Fibroblast of lung (primary cell): ENCODE measurements around the gene ADARB1. TPM values are rescaled to one million over a fixed set of nuclear protein-coding genes. Genes with fewer than 3 reads are reported as not detected.

Experiments
- DNase-seq, 2 donors: peaks; one replicate each; pipeline versions ENCODE4 v3.0.0 to v3.0.0-alpha.2; 2010; ENCODE audit warnings: low read depth in 2 of 2
- H2AFZ ChIP-seq: 2 replicates; pipeline ENCODE4 v1.5.1; 2012; ENCODE audit warnings: low read length, control low read depth, inconsistent platforms
- H3K27ac ChIP-seq: 2 replicates; pipeline ENCODE4 v1.5.1; 2011; ENCODE audit warnings: low read length, control low read depth; ENCODE audit not compliant: insufficient read depth
- H3K27me3 ChIP-seq: 2 replicates; pipeline ENCODE4 v1.5.1; 2011; ENCODE audit warnings: mild to moderate bottlenecking, low read length; ENCODE audit not compliant: control insufficient read depth, insufficient read depth
- H3K36me3 ChIP-seq: 2 replicates; pipeline ENCODE4 v1.5.1; 2011; ENCODE audit warnings: low read length; ENCODE audit not compliant: control insufficient read depth, insufficient read depth
- H3K4me1 ChIP-seq: 2 replicates; pipeline ENCODE4 v1.5.1; 2011; ENCODE audit warnings: low read length; ENCODE audit not compliant: control insufficient read depth, insufficient read depth; ENCODE audit errors: extremely low read depth
- H3K4me2 ChIP-seq: 2 replicates; pipeline ENCODE4 v1.5.1; 2011; ENCODE audit warnings: low read length, control low read depth; ENCODE audit not compliant: insufficient read depth; ENCODE audit errors: extremely low read depth
- H3K4me3 ChIP-seq, 4 experiments: fragments of 200-600 bp in 1 of 4; sonication (generic) in 1 of 4; replicated peaks in 1 of 4; 2 replicates each; pipeline ENCODE4 v1.5.1; 2011 to 2016; ENCODE audit warnings: low read length in 4 of 4, low read depth in 3 of 4, mild to moderate bottlenecking in 3 of 4, control low read depth in 2 of 4, inconsistent platforms in 1 of 4, mixed read lengths in 1 of 4; ENCODE audit not compliant: insufficient read depth in 1 of 4; ENCODE audit errors: control extremely low read depth in 1 of 4
- H3K79me2 ChIP-seq: 2 replicates; pipeline ENCODE4 v1.5.1; 2012; ENCODE audit warnings: mild to moderate bottlenecking, low read length, inconsistent platforms; ENCODE audit not compliant: control insufficient read depth, insufficient read depth
- H3K9ac ChIP-seq: 2 replicates; pipeline ENCODE4 v1.5.1; 2011; ENCODE audit warnings: mild to moderate bottlenecking, low read length, control low read depth; ENCODE audit not compliant: insufficient read depth
- H3K9me3 ChIP-seq: 2 replicates; pipeline ENCODE4 v1.5.1; 2012; ENCODE audit warnings: low read depth, low read length; ENCODE audit not compliant: control insufficient read depth, insufficient read depth
- H4K20me1 ChIP-seq: 2 replicates; pipeline ENCODE4 v1.5.1; 2011; ENCODE audit warnings: low read length; ENCODE audit not compliant: control insufficient read depth, insufficient read depth; ENCODE audit errors: extremely low read depth
- CTCF ChIP-seq, 2 donors: IDR thresholded peaks in 1 of 2; conservative IDR thresholded peaks in 1 of 2; 1 replicate in 1 of 2; 2 replicates in 1 of 2; pipeline ENCODE4 v1.5.1; 2011 to 2012; ENCODE audit warnings: low read length in 2 of 2, control low read depth in 1 of 2, inconsistent platforms in 1 of 2, low read depth in 1 of 2, mild to moderate bottlenecking in 1 of 2
- EZH2 ChIP-seq: IDR thresholded peaks from 2 replicates; pipeline ENCODE4 v1.5.1; 2012; ENCODE audit warnings: low read length, control low read depth, mild to moderate bottlenecking; ENCODE audit errors: missing control alignments
- polyA plus RNA-seq, 2 donors: library from polyadenylated mRNA; depleted of rRNA in 1 of 2; stranded (reverse) in 1 of 2; unstranded in 1 of 2; fragments of >200 nt; gene quantifications; 2 replicates each; pipeline ENCODE4 v1.2.1, GENCODE V29; 2011 to 2012; ENCODE audit warnings: missing spikeins in 1 of 2
- total RNA-seq: library from RNA; depleted of rRNA; stranded (reverse); fragments of >200 nt; gene quantifications from 2 replicates; pipeline ENCODE4 v1.2.1, GENCODE V29; 2014

ADARB1 gene
- total and polyA plus RNA-seq, 2 donors (not counting 1 experiment from before 2014, with no cell fraction given) = 20.2 to 25.3 TPM

DNA sequence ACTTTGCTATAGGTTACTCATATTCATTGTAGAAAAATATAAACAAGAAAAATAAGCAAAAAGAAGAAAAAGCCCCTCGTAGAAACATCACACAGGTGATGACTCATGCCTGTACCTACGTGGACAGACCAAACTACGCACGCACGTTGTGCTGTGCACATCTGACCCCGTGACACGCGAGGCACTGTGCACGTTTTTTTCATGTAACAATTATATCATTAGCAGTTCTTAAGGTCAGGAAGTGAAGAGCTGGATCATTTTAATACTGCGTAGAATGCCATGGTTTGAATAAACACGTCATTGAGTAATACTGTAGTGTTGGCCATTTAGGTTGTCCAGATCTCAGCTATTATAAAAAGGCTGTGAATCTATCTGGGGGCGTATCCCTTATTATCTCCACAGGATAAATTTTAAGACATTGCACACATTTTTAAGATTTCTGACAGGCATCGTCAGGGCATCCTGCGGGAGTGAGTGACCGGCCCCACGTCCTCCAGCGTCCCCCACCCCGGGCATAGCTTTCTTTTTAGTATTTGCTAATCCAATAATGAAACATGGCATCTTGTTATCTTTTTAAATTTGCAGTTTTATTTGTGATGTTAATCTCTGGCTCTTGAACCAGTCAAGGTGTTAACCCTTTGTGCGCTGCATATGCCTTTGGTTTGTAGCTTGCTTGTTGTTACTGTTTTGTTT lies 23.4 kb upstream of the ADARB1 start:
- Histone ChIP-seq H3K79me2 (no peaks in the 10 kb centered on the region), H3K9me3 (no peaks in the 10 kb centered on the region), H2AFZ (no peak overlapping the region), H3K27me3 (peaks cover 3% of the 10 kb centered on the region), H3K27ac (peak overlapping the region; percentile 80), H3K9ac (peak overlapping the region; percentile 41), H4K20me1 (no peaks in the 10 kb centered on the region), H3K4me3 (no peak overlapping the region), H3K36me3 (no peaks in the 10 kb centered on the region), H3K4me1 (peaks cover 11% of the 10 kb centered on the region), H3K4me2 (peak overlapping the region; percentile 30)
- TF ChIP-seq CTCF (conservative IDR thresholded peaks at IDR 0.05 in 1 of 2, IDR thresholded peaks at IDR 0.05 in 1 of 2; ENCODE audit: low read depth in 1 of 2, low read length in 2 of 2) (no peak), EZH2 (no peak)
- DNase-seq = peak; percentile 71 to 97

DNA sequence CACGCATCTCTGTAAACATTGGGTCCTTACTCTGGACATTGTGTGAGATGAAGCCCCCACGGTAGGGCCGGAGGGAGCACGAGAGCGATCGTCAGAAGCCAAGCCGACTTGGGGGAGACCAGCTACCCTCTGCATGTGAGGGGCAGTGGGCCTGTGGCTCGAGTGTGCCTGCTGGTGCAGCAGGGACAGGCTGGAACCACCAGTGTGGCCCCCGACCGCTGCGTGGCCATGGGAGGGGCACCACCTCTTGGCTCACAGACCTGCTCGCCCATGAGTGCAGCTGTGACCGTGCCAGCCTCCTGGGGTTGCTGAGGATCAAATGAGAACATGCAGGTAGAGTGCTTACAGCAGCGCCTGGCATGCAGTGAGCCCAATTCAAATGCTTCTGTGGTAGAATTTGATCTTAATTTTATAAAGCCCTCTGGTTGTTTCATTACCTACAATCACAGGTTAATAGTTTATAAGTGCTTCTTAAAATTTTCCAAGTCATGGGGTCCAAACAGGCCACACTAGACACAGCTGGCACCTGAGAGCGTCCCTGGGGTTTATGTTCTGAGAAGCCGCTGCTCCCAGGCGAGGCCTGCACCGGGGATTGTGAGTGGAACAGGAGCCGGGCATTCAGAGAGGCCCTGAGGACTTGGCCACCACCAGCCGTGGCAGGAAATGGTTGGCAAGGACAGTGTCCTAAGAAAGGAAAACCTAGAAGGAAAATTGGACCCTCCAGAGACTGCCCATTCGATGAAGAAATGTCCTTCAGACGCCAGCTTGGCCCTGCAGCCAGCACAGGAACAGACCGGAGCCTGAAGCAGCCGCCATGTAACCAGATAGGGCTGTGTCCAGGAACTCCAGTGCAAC lies 22.6 kb upstream of the ADARB1 start:
- Histone ChIP-seq H3K9ac (peak overlapping the region; percentile 38), H3K79me2 (no peaks in the 10 kb centered on the region), H3K4me1 (peaks cover 11% of the 10 kb centered on the region), H3K27me3 (peaks cover 3% of the 10 kb centered on the region), H3K9me3 (no peaks in the 10 kb centered on the region), H3K36me3 (no peaks in the 10 kb centered on the region), H4K20me1 (no peaks in the 10 kb centered on the region), H3K27ac (peak overlapping the region; percentile 76), H3K4me2 (peak overlapping the region; percentile 33), H2AFZ (no peak overlapping the region), H3K4me3 (no peak overlapping the region)
- TF ChIP-seq EZH2 (no peak), CTCF (conservative IDR thresholded peaks at IDR 0.05 in 1 of 2, IDR thresholded peaks at IDR 0.05 in 1 of 2; ENCODE audit: low read depth in 1 of 2, low read length in 2 of 2) (no peak)
- no peak for DNase-seq

DNA sequence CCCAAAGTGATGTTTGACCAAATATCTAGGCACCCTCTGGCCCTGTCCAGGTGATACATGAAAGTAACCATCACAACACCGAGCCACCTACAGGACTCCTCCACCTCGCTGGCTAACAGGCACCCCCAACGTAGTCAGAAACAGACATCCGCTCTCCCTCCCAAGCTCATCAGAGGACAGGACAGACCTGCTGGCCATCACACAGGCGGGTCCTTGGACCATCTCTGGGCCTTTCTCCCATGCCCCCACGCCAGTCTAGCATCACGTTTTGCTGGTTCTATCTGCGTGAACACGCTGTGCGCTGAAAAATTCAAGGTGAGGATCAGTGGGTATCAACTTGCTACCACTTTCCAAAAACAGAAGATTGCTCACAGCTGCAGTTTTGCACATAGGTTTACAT lies 21.4 kb upstream of the ADARB1 start:
- H3K9ac ChIP-seq = no peak overlapping the region
- H3K27me3 ChIP-seq = peaks cover 3% of the 10 kb centered on the region
- no peak overlapping the region for H3K27ac ChIP-seq
- H2AFZ ChIP-seq = no peak overlapping the region
- no peaks in the 10 kb centered on the region for H3K79me2 ChIP-seq
- H3K36me3 ChIP-seq = no peaks in the 10 kb centered on the region
- H4K20me1 ChIP-seq = no peaks in the 10 kb centered on the region
- no peak for DNase-seq
- H3K4me1 ChIP-seq = peaks cover 11% of the 10 kb centered on the region
- no peak overlapping the region for H3K4me2 ChIP-seq
- no peak for TF ChIP-seq EZH2
- TF ChIP-seq CTCF (conservative IDR thresholded peaks at IDR 0.05 in 1 of 2, IDR thresholded peaks at IDR 0.05 in 1 of 2; ENCODE audit: low read depth in 1 of 2, low read length in 2 of 2) = no peak
- no peaks in the 10 kb centered on the region for H3K9me3 ChIP-seq
- H3K4me3 ChIP-seq = no peak overlapping the region
